Measurements from ENCODE around the gene ERI3. TPM values are rescaled to one million over a fixed set of nuclear protein-coding genes. Genes with fewer than 3 reads are reported as not detected.

The ERI3 gene
- total RNA-seq, 3 donors from 2014 or later = 35.8 to 49.2 (median 41.1) TPM

DNA sequence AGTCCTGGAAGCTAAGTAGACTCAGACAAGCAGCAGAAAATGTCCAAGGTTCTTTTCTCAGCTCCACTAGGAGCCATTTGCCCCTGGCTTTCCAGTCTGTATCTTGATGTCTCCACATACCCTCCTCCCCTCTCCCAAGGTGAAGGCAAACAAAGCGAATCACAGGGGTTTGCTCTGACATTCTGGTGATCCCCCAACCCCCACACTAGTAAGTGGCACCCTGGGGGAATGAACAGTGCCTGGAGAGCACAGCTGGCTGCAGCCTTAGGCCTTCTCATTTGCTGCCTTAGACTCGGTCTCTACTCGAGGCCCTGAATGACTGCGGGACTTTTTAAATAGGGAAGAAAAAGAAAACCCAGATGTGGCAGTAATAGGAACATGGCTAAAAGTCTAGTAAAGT lies 15.3 kb downstream of the ERI3 start:
- no peak for TF ChIP-seq POLR2AphosphoS5 (IDR thresholded peaks at IDR 0.05)
- TF ChIP-seq POLR2A (IDR thresholded peaks at IDR 0.05) = no peak
- TF ChIP-seq, protein P1, sequence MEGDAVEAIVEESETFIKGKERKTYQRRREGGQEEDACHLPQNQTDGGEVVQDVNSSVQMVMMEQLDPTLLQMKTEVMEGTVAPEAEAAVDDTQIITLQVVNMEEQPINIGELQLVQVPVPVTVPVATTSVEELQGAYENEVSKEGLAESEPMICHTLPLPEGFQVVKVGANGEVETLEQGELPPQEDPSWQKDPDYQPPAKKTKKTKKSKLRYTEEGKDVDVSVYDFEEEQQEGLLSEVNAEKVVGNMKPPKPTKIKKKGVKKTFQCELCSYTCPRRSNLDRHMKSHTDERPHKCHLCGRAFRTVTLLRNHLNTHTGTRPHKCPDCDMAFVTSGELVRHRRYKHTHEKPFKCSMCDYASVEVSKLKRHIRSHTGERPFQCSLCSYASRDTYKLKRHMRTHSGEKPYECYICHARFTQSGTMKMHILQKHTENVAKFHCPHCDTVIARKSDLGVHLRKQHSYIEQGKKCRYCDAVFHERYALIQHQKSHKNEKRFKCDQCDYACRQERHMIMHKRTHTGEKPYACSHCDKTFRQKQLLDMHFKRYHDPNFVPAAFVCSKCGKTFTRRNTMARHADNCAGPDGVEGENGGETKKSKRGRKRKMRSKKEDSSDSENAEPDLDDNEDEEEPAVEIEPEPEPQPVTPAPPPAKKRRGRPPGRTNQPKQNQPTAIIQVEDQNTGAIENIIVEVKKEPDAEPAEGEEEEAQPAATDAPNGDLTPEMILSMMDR (IDR thresholded peaks at IDR 0.05) = no peak

DNA sequence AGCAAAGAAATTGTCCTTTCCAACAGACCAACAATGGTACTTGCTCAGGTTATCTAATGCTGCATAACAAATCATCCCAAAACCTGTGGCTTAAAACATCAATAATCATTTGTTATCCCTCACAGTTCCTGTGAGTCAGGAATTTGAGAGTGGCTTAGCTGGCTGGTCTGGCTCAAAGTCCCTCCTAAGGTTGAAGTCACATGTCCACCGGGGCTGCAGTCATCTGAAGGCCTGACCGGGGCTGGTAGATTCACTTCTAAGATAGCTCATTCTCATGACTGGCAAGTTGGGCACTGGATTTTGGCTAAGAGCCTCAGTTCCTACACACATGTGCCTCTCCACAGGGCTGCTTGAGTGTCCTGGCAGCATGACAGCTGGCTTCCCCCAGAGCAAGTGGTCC lies 16.9 kb downstream of the ERI3 start:
- DNase-seq (ENCODE audit: low spot score in 2 of 2) = no peak
- intact Hi-C loops (cut with DNase I; ENCODE audit: low total_unique reads) = no loop called here
- Histone ChIP-seq H3K27ac (no peak overlapping the region), H3K4me3 (no peak overlapping the region), H3K27me3 (no peaks in the 10 kb centered on the region), H3K9me3 (no peaks in the 10 kb centered on the region), H3K4me1 (no peaks in the 10 kb centered on the region), H3K36me3 (no peaks in the 10 kb centered on the region)
- TF ChIP-seq POLR2AphosphoS5 (IDR thresholded peaks at IDR 0.05) (no peak), POLR2A (IDR thresholded peaks at IDR 0.05) (no peak)
- TF ChIP-seq, protein P1 (IDR thresholded peaks at IDR 0.05) = no peak

More for the DNA sequence above, 15.3 kb downstream of the ERI3 start:
- H3K4me3 ChIP-seq = no peak overlapping the region
- H3K9me3 ChIP-seq = no peaks in the 10 kb centered on the region
- no peak overlapping the region for H3K27ac ChIP-seq
- H3K27me3 ChIP-seq = no peaks in the 10 kb centered on the region
- H3K36me3 ChIP-seq = no peaks in the 10 kb centered on the region
- DNase-seq (ENCODE audit: low spot score in 2 of 2) = no peak
- no peaks in the 10 kb centered on the region for H3K4me1 ChIP-seq
- intact Hi-C loops (cut with DNase I; ENCODE audit: low total_unique reads) = no loop called here

DNA sequence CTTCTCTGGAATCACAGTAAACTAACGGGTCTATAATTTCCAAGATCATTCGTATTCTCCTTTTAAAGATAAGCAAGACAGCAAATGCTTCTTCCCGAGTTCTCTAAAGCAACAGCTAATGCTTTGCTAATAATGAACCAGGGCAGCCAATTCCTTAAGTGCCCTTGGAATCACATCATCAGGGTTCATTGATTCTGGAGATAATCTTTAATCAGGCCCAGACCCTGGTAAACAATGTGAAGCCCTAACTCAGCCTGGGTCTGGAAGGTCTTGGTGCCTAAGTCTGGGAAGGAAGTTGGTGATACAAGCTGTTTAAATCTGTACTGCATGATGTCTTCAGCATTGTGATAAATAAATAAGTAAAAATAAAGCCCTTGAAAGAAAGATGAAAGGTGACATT lies 18.4 kb downstream of the ERI3 start:
- no peak for DNase-seq (ENCODE audit: low spot score in 2 of 2)
- Histone ChIP-seq H3K4me1 (no peaks in the 10 kb centered on the region), H3K4me3 (no peak overlapping the region), H3K36me3 (no peaks in the 10 kb centered on the region), H3K27me3 (no peaks in the 10 kb centered on the region), H3K9me3 (no peaks in the 10 kb centered on the region), H3K27ac (no peak overlapping the region)
- no peak for TF ChIP-seq POLR2A (IDR thresholded peaks at IDR 0.05)
- TF ChIP-seq, protein P1 (IDR thresholded peaks at IDR 0.05) = no peak
- TF ChIP-seq POLR2AphosphoS5 (IDR thresholded peaks at IDR 0.05) = no peak
- intact Hi-C loops (cut with DNase I; ENCODE audit: low total_unique reads) = no loop called here

DNA sequence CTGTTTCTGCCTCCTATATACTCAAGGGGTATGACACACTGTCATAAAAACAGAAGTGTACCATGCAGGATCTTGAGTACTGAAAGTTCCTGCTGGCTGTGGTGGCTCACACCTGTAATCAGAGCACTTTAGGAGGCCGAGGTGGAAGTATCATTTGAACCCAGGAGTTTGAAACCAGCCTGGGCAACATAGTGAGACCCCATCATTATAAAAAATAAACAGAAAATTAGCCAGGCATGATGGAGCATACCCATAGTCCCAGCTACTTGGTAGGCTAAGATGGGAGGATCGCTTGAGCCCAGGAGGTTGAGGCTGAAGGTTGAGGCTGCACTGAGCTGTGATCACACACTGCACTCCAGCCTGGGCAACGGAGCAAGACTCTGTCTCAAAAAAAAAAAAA lies 20.1 kb downstream of the ERI3 start:
- no peak for DNase-seq (ENCODE audit: low spot score in 2 of 2)
- no peaks in the 10 kb centered on the region for H3K9me3 ChIP-seq
- no peaks in the 10 kb centered on the region for H3K4me1 ChIP-seq
- TF ChIP-seq, protein P1 (IDR thresholded peaks at IDR 0.05) = no peak
- TF ChIP-seq POLR2AphosphoS5 (IDR thresholded peaks at IDR 0.05) (no peak), POLR2A (IDR thresholded peaks at IDR 0.05) (no peak)
- intact Hi-C loops (cut with DNase I; ENCODE audit: low total_unique reads) = no loop called here
- H3K27me3 ChIP-seq = no peaks in the 10 kb centered on the region
- H3K36me3 ChIP-seq = no peaks in the 10 kb centered on the region
- no peak overlapping the region for H3K4me3 ChIP-seq
- no peak overlapping the region for H3K27ac ChIP-seq

DNA sequence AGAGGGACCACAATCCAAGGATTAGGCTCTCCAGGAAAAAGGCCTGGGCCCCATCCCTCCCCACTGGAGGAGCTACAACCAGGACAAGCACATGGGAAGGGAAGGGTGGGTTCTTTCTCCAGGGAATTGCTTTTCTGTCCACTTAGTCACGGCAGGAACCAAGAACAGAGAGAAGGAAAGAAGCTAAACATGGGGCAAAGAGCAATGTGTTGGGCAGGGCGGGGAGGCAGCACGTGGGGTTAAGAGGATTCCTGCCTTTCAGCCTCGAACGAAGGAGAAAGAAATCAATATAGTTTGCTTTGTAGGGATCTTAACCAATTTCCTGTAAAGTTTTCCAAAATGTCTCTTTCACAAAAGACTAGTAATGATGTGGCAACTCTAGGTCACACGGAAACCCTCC lies 21.7 kb downstream of the ERI3 start:
- Histone ChIP-seq H3K27ac (no peak overlapping the region), H3K4me1 (peaks cover 0 to 7% of the 10 kb centered on the region in 2 donors), H3K27me3 (no peaks in the 10 kb centered on the region), H3K9me3 (no peaks in the 10 kb centered on the region), H3K4me3 (no peak overlapping the region), H3K36me3 (no peaks in the 10 kb centered on the region)
- no peak for TF ChIP-seq POLR2A (IDR thresholded peaks at IDR 0.05)
- TF ChIP-seq, protein P1 (IDR thresholded peaks at IDR 0.05) = no peak
- TF ChIP-seq POLR2AphosphoS5 (IDR thresholded peaks at IDR 0.05) = no peak
- DNase-seq (ENCODE audit: low spot score in 2 of 2) = no peak
- intact Hi-C loops (cut with DNase I; ENCODE audit: low total_unique reads) = no loop called here
